Neural cell (in vitro differentiated cells): ENCODE results near the gene MAPKAPK5. TPM values are rescaled to one million over a fixed set of nuclear protein-coding genes. Genes with fewer than 3 reads are reported as not detected.

Experiments used
- H2AFZ ChIP-seq: fragments of 200-600, 300-800 bp; sonication (generic), shearing (Covaris generic); 2 replicates; pipeline ENCODE4 v1.6.0; 2014; ENCODE audit warnings: low read depth, mild to moderate bottlenecking, antibody characterized with exemption, low read length, moderate library complexity
- H3F3A ChIP-seq: fragments of 200-600 bp; shearing (Covaris generic); 2 replicates; pipeline ENCODE4 v1.6.1; 2016; ENCODE audit warnings: mild to moderate bottlenecking, moderate library complexity, mixed read lengths, antibody characterized with exemption, low read length; ENCODE audit not compliant: insufficient read depth, poor library complexity, severe bottlenecking
- H3K27ac ChIP-seq: fragments of 200-600, 300-800 bp; sonication (generic), shearing (Covaris generic); 2 replicates; pipeline ENCODE4 v1.5.1; 2014; ENCODE audit warnings: mild to moderate bottlenecking, low read length, moderate library complexity
- H3K27me3 ChIP-seq: fragments of 300-800, 200-600 bp; sonication (generic), shearing (Covaris generic); 2 replicates; pipeline ENCODE4 v1.6.0; 2014; ENCODE audit warnings: mild to moderate bottlenecking, low read depth, low read length, moderate library complexity; ENCODE audit not compliant: insufficient read depth
- H3K36me3 ChIP-seq: fragments of 300-800, 200-600 bp; sonication (generic), shearing (Covaris generic); 2 replicates; pipeline ENCODE4 v1.5.1; 2014; ENCODE audit warnings: mild to moderate bottlenecking, antibody characterized with exemption, low read length, moderate library complexity; ENCODE audit not compliant: insufficient read depth
- H3K4me2 ChIP-seq: fragments of 300-800, 200-600 bp; sonication (generic), shearing (Covaris generic); 2 replicates; pipeline ENCODE4 v1.6.0; 2014; ENCODE audit warnings: mild to moderate bottlenecking, low read length
- H3K4me3 ChIP-seq: fragments of 300-800, 200-600 bp; sonication (generic), shearing (Covaris generic); 2 replicates; pipeline ENCODE4 v1.5.1; 2014; ENCODE audit warnings: mild to moderate bottlenecking, low read length, moderate library complexity
- H3K79me2 ChIP-seq: fragments of 200-600 bp; shearing (Covaris generic); replicated peaks from 2 replicates; pipeline ENCODE4 v1.6.0; 2014; ENCODE audit warnings: mild to moderate bottlenecking, low read length, moderate library complexity; ENCODE audit not compliant: insufficient read depth
- H3K9ac ChIP-seq: fragments of 300-800, 200-600 bp; sonication (generic), shearing (Covaris generic); 2 replicates; pipeline ENCODE4 v1.6.1; 2016; ENCODE audit warnings: mild to moderate bottlenecking, low read length, mixed read lengths
- H3K9me2 ChIP-seq: fragments of 200-600 bp; shearing (Covaris generic); 2 replicates; pipeline ENCODE4 v1.6.1; 2016; ENCODE audit warnings: mild to moderate bottlenecking, low read length, mixed read lengths; ENCODE audit not compliant: insufficient read depth
- H3K9me3 ChIP-seq: fragments of 200-600, 300-800 bp; sonication (generic), shearing (Covaris generic); 2 replicates; pipeline ENCODE4 v1.6.1; 2016; ENCODE audit warnings: mild to moderate bottlenecking, mixed run types, low read length, moderate library complexity, mixed read lengths
- H4K20me1 ChIP-seq: fragments of 200-600 bp; shearing (Covaris generic); 2 replicates; pipeline ENCODE4 v1.6.1; 2016; ENCODE audit warnings: mild to moderate bottlenecking, mixed run types; ENCODE audit not compliant: insufficient read depth
- EP300 ChIP-seq: fragments of 450-650 bp; conservative IDR thresholded peaks from 2 replicates; pipeline ENCODE4 v1.6.1; 2014; ENCODE audit warnings: antibody characterized with exemption, mild to moderate bottlenecking, moderate library complexity; ENCODE audit not compliant: poor library complexity, severe bottlenecking
- EZH2 ChIP-seq: fragments of 200-600, 300-800 bp; shearing (Covaris generic), sonication (generic); IDR thresholded peaks from 2 replicates; pipeline ENCODE4 v1.6.1; 2014; ENCODE audit warnings: antibody characterized with exemption, low read length, borderline replicate concordance, mild to moderate bottlenecking; ENCODE audit not compliant: insufficient read depth, poor library complexity, severe bottlenecking
- MXI1 ChIP-seq: fragments of 450-650 bp; conservative IDR thresholded peaks from 2 replicates; pipeline ENCODE4 v1.6.1; 2014; ENCODE audit warnings: antibody characterized with exemption, mild to moderate bottlenecking; ENCODE audit not compliant: poor library complexity, severe bottlenecking
- POLR2AphosphoS5 ChIP-seq: IDR thresholded peaks from 2 replicates; pipeline ENCODE4 v1.6.1; 2012
- RAD21 ChIP-seq: fragments of 450-650 bp; conservative IDR thresholded peaks from 2 replicates; pipeline ENCODE4 v1.6.1; 2014; ENCODE audit warnings: antibody characterized with exemption, mild to moderate bottlenecking, moderate library complexity
- SMC3 ChIP-seq: fragments of 450-650 bp; conservative IDR thresholded peaks from 2 replicates; pipeline ENCODE4 v1.6.1; 2014; ENCODE audit warnings: antibody characterized with exemption, mild to moderate bottlenecking, moderate library complexity; ENCODE audit not compliant: poor library complexity
- TAF1 ChIP-seq: IDR thresholded peaks from 2 replicates; pipeline ENCODE4 v1.6.1; 2012; ENCODE audit warnings: low read depth
- polyA plus RNA-seq: library from polyadenylated mRNA; depleted of rRNA; stranded (reverse); fragments of >200 nt; gene quantifications from 2 replicates; pipeline ENCODE4 v1.2.3, GENCODE V29; 2014
- TF ChIP-seq, protein P1 (sequence below): fragments of 450-650 bp; IDR thresholded peaks from 2 replicates; pipeline ENCODE4 v1.5.1; 2014; ENCODE audit warnings: antibody characterized with exemption, mild to moderate bottlenecking, moderate library complexity; ENCODE audit not compliant: poor library complexity, severe bottlenecking
- TF ChIP-seq, protein P2 (sequence below): IDR thresholded peaks from 2 replicates; pipeline ENCODE4 v1.6.1; 2012; ENCODE audit warnings: borderline replicate concordance

MAPKAPK5 gene
- polyA plus RNA-seq, 1 donor from 2014 or later, result 93.7 TPM

DNA sequence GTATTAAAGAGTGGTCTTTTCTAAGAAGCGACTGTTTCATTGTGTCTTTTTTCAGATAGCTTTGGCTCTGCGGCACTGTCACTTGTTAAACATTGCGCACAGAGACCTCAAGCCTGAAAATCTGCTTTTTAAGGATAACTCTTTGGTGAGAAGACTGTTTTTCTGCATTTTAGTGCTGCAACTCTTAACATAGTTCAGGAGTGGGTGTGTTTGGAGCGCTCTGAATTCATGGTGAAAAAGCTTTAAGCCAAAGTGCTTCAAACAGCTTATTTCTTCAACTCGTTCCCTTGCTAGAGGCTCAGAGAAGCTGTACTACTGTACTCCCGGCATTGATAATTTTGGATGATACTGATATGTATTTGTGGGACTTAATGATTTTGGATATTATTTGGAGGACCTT, 28.2 kb downstream of the MAPKAPK5 start:
- Histone ChIP-seq H3K36me3 (peaks cover 27% of the 10 kb centered on the region), H3K9me2 (no peaks in the 10 kb centered on the region), H3K9me3 (no peaks in the 10 kb centered on the region), H3K79me2 (no peaks in the 10 kb centered on the region), H3K27me3 (peaks cover 7% of the 10 kb centered on the region), H3K4me3 (no peak overlapping the region), H4K20me1 (no peaks in the 10 kb centered on the region), H3K27ac (no peak overlapping the region), H3K9ac (no peak overlapping the region), H3K4me2 (no peak overlapping the region), H3F3A (no peaks in the 10 kb centered on the region), H2AFZ (no peak overlapping the region)
- TF ChIP-seq RAD21, result no peak
- TF ChIP-seq EZH2, result no peak
- no peak for TF ChIP-seq TAF1
- no peak for TF ChIP-seq POLR2AphosphoS5
- TF ChIP-seq, protein P1, sequence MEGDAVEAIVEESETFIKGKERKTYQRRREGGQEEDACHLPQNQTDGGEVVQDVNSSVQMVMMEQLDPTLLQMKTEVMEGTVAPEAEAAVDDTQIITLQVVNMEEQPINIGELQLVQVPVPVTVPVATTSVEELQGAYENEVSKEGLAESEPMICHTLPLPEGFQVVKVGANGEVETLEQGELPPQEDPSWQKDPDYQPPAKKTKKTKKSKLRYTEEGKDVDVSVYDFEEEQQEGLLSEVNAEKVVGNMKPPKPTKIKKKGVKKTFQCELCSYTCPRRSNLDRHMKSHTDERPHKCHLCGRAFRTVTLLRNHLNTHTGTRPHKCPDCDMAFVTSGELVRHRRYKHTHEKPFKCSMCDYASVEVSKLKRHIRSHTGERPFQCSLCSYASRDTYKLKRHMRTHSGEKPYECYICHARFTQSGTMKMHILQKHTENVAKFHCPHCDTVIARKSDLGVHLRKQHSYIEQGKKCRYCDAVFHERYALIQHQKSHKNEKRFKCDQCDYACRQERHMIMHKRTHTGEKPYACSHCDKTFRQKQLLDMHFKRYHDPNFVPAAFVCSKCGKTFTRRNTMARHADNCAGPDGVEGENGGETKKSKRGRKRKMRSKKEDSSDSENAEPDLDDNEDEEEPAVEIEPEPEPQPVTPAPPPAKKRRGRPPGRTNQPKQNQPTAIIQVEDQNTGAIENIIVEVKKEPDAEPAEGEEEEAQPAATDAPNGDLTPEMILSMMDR, result no peak
- TF ChIP-seq MXI1, result no peak
- TF ChIP-seq, protein P2, sequence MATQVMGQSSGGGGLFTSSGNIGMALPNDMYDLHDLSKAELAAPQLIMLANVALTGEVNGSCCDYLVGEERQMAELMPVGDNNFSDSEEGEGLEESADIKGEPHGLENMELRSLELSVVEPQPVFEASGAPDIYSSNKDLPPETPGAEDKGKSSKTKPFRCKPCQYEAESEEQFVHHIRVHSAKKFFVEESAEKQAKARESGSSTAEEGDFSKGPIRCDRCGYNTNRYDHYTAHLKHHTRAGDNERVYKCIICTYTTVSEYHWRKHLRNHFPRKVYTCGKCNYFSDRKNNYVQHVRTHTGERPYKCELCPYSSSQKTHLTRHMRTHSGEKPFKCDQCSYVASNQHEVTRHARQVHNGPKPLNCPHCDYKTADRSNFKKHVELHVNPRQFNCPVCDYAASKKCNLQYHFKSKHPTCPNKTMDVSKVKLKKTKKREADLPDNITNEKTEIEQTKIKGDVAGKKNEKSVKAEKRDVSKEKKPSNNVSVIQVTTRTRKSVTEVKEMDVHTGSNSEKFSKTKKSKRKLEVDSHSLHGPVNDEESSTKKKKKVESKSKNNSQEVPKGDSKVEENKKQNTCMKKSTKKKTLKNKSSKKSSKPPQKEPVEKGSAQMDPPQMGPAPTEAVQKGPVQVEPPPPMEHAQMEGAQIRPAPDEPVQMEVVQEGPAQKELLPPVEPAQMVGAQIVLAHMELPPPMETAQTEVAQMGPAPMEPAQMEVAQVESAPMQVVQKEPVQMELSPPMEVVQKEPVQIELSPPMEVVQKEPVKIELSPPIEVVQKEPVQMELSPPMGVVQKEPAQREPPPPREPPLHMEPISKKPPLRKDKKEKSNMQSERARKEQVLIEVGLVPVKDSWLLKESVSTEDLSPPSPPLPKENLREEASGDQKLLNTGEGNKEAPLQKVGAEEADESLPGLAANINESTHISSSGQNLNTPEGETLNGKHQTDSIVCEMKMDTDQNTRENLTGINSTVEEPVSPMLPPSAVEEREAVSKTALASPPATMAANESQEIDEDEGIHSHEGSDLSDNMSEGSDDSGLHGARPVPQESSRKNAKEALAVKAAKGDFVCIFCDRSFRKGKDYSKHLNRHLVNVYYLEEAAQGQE, result no peak
- no peak for TF ChIP-seq SMC3

DNA sequence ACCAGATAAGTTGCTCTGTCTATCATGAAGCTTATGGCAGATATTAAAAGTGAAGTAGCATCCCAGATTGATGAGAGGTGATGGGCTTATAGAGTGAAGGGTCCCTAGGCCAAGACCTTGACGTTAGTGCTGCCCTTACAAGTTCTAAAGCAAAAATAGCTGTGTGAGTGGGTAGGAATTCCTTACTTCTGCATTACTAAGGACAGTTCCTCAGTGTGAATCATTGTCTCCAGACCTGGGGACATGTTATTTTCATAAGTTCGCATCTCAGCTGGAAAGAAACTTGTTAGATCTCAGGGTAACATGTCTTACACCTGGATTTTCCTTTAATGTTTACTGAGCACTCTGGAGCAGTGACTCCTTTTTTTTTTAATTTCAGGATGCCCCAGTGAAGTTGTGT, 28.7 kb downstream of the MAPKAPK5 start:
- Histone ChIP-seq H4K20me1 (no peaks in the 10 kb centered on the region), H3K9me2 (no peaks in the 10 kb centered on the region), H3K4me2 (no peak overlapping the region), H3K27ac (no peak overlapping the region), H3F3A (no peaks in the 10 kb centered on the region), H3K9ac (no peak overlapping the region), H3K36me3 (peaks cover 26% of the 10 kb centered on the region), H3K79me2 (no peaks in the 10 kb centered on the region), H2AFZ (no peak overlapping the region), H3K9me3 (no peaks in the 10 kb centered on the region), H3K27me3 (peaks cover 6% of the 10 kb centered on the region), H3K4me3 (no peak overlapping the region)
- TF ChIP-seq SMC3, result no peak
- no peak for TF ChIP-seq EZH2
- no peak for TF ChIP-seq MXI1
- TF ChIP-seq TAF1, result no peak
- TF ChIP-seq, protein P2, result no peak
- TF ChIP-seq RAD21, result no peak
- TF ChIP-seq POLR2AphosphoS5, result no peak
- no peak for TF ChIP-seq EP300
- TF ChIP-seq, protein P1, result no peak
